CD14-positive monocyte (primary cell): ENCODE results near the gene RASA4B. TPM values are rescaled to one million over a fixed set of nuclear protein-coding genes. Genes with fewer than 3 reads are reported as not detected.

Source experiments
- DNase-seq, 3 donors: peaks; one replicate each; pipeline ENCODE4 v3.0.0-alpha.2; 2011 to 2022
- H2AFZ ChIP-seq: 2 replicates; pipeline ENCODE4 v1.6.0; 2012; ENCODE audit warnings: mild to moderate bottlenecking, low read depth, low read length, inconsistent platforms; ENCODE audit not compliant: insufficient read depth, poor library complexity, severe bottlenecking
- H3K27ac ChIP-seq, 2 donors: 1 replicate in 1 of 2; 2 replicates in 1 of 2; pipeline ENCODE4 v1.5.1; 2012 to 2013; ENCODE audit warnings: low read length in 2 of 2, control low read depth in 1 of 2, inconsistent platforms in 1 of 2, low read depth in 1 of 2, mild to moderate bottlenecking in 1 of 2
- H3K27me3 ChIP-seq, 2 donors: one replicate each; pipeline versions ENCODE4 v1.6.0 to v1.6.1; 2011 to 2013; ENCODE audit warnings: low read length in 2 of 2; ENCODE audit not compliant: control insufficient read depth in 2 of 2, insufficient read depth in 2 of 2
- H3K36me3 ChIP-seq, 2 donors: replicated peaks in 1 of 2; 1 replicate in 1 of 2; 2 replicates in 1 of 2; pipeline versions ENCODE4 v1.5.1 to v1.6.1; 2012 to 2013; ENCODE audit warnings: low read length in 2 of 2, control low read depth in 1 of 2, inconsistent platforms in 1 of 2, mild to moderate bottlenecking in 1 of 2; ENCODE audit not compliant: insufficient read depth in 2 of 2, control insufficient read depth in 1 of 2
- H3K4me1 ChIP-seq, 2 donors: 1 replicate in 1 of 2; 2 replicates in 1 of 2; pipeline versions ENCODE4 v1.5.1 to v1.6.1; 2012 to 2013; ENCODE audit warnings: low read length in 2 of 2, control low read depth in 1 of 2, inconsistent platforms in 1 of 2, mild to moderate bottlenecking in 1 of 2, moderate library complexity in 1 of 2; ENCODE audit not compliant: insufficient read depth in 2 of 2, control insufficient read depth in 1 of 2
- H3K4me2 ChIP-seq: replicated peaks from 2 replicates; pipeline ENCODE3; 2012; ENCODE audit warnings: low read length, moderate library complexity, mild to moderate bottlenecking; ENCODE audit not compliant: poor library complexity, severe bottlenecking; ENCODE audit errors: extremely low read depth
- H3K4me3 ChIP-seq, 3 experiments: fragments of 200-600 bp in 1 of 3; sonication (generic) in 1 of 3; replicated peaks in 1 of 3; 1 replicate in 2 of 3; 2 replicates in 1 of 3; pipeline ENCODE4 v1.5.1; 2011 to 2013; ENCODE audit warnings: low read length in 3 of 3, mild to moderate bottlenecking in 3 of 3, control low read depth in 2 of 3, low read depth in 2 of 3, inconsistent platforms in 1 of 3, moderate library complexity in 1 of 3
- H3K79me2 ChIP-seq: 2 replicates; pipeline ENCODE4 v1.6.0; 2012; ENCODE audit warnings: mild to moderate bottlenecking, control low read depth, inconsistent platforms, low read length, moderate library complexity; ENCODE audit not compliant: insufficient read depth
- H3K9ac ChIP-seq: 2 replicates; pipeline ENCODE4 v1.6.0; 2017; ENCODE audit warnings: low read length, mild to moderate bottlenecking; ENCODE audit not compliant: insufficient read depth, poor library complexity, severe bottlenecking
- H3K9me3 ChIP-seq, 2 donors: replicated peaks in 1 of 2; 1 replicate in 1 of 2; 2 replicates in 1 of 2; pipeline versions ENCODE4 v1.5.1 to v1.6.1; 2012 to 2013; ENCODE audit warnings: low read length in 2 of 2, control low read depth in 1 of 2; ENCODE audit not compliant: control insufficient read depth in 1 of 2, insufficient read depth in 1 of 2
- H4K20me1 ChIP-seq: 2 replicates; pipeline ENCODE4 v1.6.0; 2012; ENCODE audit warnings: mild to moderate bottlenecking, low read length, control low read depth, moderate library complexity; ENCODE audit not compliant: insufficient read depth
- H3K27ac Mint-ChIP-seq, 7 donors: one replicate each; pipeline ENCODE4 v1.8.0; 2020; ENCODE audit warnings: mild to moderate bottlenecking in 7 of 7, mixed read lengths in 7 of 7, moderate library complexity in 6 of 7, inconsistent platforms in 2 of 7
- H3K27me3 Mint-ChIP-seq, 3 donors: one replicate each; pipeline ENCODE4 v1.8.0; 2021 to 2022; ENCODE audit warnings: low read depth in 3 of 3, mild to moderate bottlenecking in 3 of 3, mixed read lengths in 3 of 3, moderate library complexity in 3 of 3, inconsistent platforms in 1 of 3
- H3K36me3 Mint-ChIP-seq, 2 donors: one replicate each; pipeline ENCODE4 v1.8.0; 2020; ENCODE audit warnings: mixed read lengths in 2 of 2, inconsistent platforms in 1 of 2, mild to moderate bottlenecking in 1 of 2
- H3K4me1 Mint-ChIP-seq: one replicate; pipeline ENCODE4 v1.8.0; 2020; ENCODE audit warnings: mild to moderate bottlenecking, mixed read lengths
- H3K4me3 Mint-ChIP-seq, 2 donors: one replicate each; pipeline ENCODE4 v1.8.0; 2020; ENCODE audit warnings: mild to moderate bottlenecking in 2 of 2, mixed read lengths in 2 of 2, moderate library complexity in 1 of 2
- H3K9me3 Mint-ChIP-seq, 7 donors: one replicate each; pipeline ENCODE4 v1.8.0; 2020 to 2022; ENCODE audit warnings: mixed read lengths in 7 of 7, mild to moderate bottlenecking in 6 of 7, moderate library complexity in 6 of 7, inconsistent platforms in 2 of 7
- WGBS: methylation state at CpG from one replicate; pipeline ENCODE4 v1.1.5; 2013; ENCODE audit warnings: missing lambda C conversion rate; ENCODE audit not compliant: insufficient coverage; 5-methylcytosine and 5-hydroxymethylcytosine counted together
- intact Hi-C, 2 donors: fragments of 100-400 bp; cut with micrococcal nuclease; formaldehyde crosslinking; loops; one replicate each; pipeline versions ENCODE4 v1.15.0 to v1.15.1; 2023
- polyA plus RNA-seq, 3 donors: library from polyadenylated mRNA; depleted of rRNA in 1 of 3; unstranded in 2 of 3; stranded (reverse) in 1 of 3; fragments of 300-500 nt in 2 of 3; fragments of >200 nt in 1 of 3; fragmentation: Illumina TruSeq in 2 of 3; gene quantifications; 1 replicate in 2 of 3; 2 replicates in 1 of 3; pipeline ENCODE4 v1.2.3, GENCODE V29; 2012 to 2021
- TF ChIP-seq, protein P1 (sequence below): fragments of 200-600 bp; IDR thresholded peaks from one replicate; pipeline ENCODE4 v1.8.0; 2022; ENCODE audit warnings: antibody characterized with exemption, mild to moderate bottlenecking

The RASA4B gene
- polyA plus RNA-seq, 3 donors: 6.3 to 24.1 (median 20.1) TPM

DNA sequence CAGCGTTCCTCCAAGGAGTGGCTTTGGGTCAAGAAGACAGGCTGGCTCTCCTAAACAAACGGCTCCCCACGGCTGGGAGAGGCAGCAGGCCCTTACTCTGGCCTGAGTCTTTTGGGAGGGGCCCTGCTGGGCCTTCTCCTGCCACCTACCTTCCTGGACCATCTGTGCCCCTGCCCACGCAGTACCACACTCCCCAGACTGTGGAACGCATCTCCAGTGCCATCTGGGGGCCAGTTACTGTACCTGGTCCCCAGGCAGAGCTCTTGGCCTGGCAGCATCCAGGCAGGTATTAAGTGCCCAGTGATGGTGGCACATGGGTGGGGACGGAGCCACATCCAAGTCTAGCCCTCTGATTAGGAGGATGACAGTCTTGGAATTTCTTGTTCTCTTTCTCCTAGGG, 67.3 kb downstream of the RASA4B start:
- Mint-ChIP-seq H3K4me3 (no peak overlapping the region), H3K27me3 (peaks cover 0 to 1% (median 0%) of the 10 kb centered on the region in 3 donors), H3K27ac (peak overlapping the region in 1 of 7 donors; percentile 43), H3K36me3 (peaks cover 22 to 33% of the 10 kb centered on the region in 2 donors), H3K4me1 (peaks cover 4% of the 10 kb centered on the region), H3K9me3 (no peaks in the 10 kb centered on the region)
- Histone ChIP-seq H3K4me3 (no peak overlapping the region), H3K36me3 (peaks cover 21 to 30% of the 10 kb centered on the region in 2 donors), H3K27ac (no peak overlapping the region), H3K4me2 (no peak overlapping the region), H3K9ac (no peak overlapping the region), H3K79me2 (no peaks in the 10 kb centered on the region), H3K9me3 (no peaks in the 10 kb centered on the region), H4K20me1 (peaks cover 16% of the 10 kb centered on the region), H3K27me3 (no peaks in the 10 kb centered on the region), H3K4me1 (no peaks in the 10 kb centered on the region), H2AFZ (no peak overlapping the region)
- DNase-seq: peak; percentile 23 to 47 (median 41)
- 84% methylated on average over 4 of the region's 6 CpGs for WGBS
- TF ChIP-seq, protein P1, sequence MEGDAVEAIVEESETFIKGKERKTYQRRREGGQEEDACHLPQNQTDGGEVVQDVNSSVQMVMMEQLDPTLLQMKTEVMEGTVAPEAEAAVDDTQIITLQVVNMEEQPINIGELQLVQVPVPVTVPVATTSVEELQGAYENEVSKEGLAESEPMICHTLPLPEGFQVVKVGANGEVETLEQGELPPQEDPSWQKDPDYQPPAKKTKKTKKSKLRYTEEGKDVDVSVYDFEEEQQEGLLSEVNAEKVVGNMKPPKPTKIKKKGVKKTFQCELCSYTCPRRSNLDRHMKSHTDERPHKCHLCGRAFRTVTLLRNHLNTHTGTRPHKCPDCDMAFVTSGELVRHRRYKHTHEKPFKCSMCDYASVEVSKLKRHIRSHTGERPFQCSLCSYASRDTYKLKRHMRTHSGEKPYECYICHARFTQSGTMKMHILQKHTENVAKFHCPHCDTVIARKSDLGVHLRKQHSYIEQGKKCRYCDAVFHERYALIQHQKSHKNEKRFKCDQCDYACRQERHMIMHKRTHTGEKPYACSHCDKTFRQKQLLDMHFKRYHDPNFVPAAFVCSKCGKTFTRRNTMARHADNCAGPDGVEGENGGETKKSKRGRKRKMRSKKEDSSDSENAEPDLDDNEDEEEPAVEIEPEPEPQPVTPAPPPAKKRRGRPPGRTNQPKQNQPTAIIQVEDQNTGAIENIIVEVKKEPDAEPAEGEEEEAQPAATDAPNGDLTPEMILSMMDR: peak; percentile 40
- intact Hi-C loops: loop anchor here in 1 of 2 donors (5.0 to 10.0 kb wide), 2 partner anchors 38 to 165 kb away; partner anchors contain the start of gene SH2B2

DNA sequence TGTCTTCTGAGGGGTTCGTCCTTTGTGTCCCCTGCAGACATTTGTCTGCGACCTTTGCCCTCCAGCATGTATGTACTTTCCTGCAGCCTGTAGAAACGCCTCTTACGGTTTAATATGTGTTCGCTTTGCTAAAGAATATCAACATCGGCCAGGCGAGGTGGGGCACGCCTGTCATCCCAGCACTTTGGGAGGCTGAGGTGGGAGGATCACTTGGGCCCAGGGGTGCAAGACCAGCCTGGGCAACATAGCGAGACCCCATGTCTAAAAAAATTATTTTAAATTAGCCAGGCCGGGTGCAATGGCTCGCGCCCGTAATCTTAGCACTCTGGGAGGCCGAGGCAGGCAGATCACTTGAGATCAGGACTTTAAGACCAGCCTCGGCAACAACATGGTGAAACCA, 68.4 kb downstream of the RASA4B start:
- H3K4me3 Mint-ChIP-seq: no peak overlapping the region
- Histone ChIP-seq H3K36me3 (peaks cover 27 to 35% of the 10 kb centered on the region in 2 donors), H3K4me2 (no peak overlapping the region), H3K9ac (no peak overlapping the region), H3K9me3 (no peaks in the 10 kb centered on the region), H3K79me2 (no peaks in the 10 kb centered on the region), H3K27me3 (no peaks in the 10 kb centered on the region), H3K4me1 (no peaks in the 10 kb centered on the region), H2AFZ (no peak overlapping the region), H3K4me3 (no peak overlapping the region), H4K20me1 (peaks cover 16% of the 10 kb centered on the region), H3K27ac (no peak overlapping the region)
- H3K4me1 Mint-ChIP-seq: peaks cover 4% of the 10 kb centered on the region
- TF ChIP-seq, protein P1: no peak
- H3K9me3 Mint-ChIP-seq: no peaks in the 10 kb centered on the region
- peaks cover 25 to 34% of the 10 kb centered on the region in 2 donors for H3K36me3 Mint-ChIP-seq
- peaks cover 0 to 1% (median 0%) of the 10 kb centered on the region in 3 donors for H3K27me3 Mint-ChIP-seq
- no peak for DNase-seq
- peak overlapping the region in 1 of 7 donors; percentile 2 for H3K27ac Mint-ChIP-seq
- WGBS: over 99% methylated on average over 15 of the region's 15 CpGs
- intact Hi-C loops: loop anchor here in 1 of 2 donors (5.0 kb wide), 1 partner anchor 37 kb away; no protein-coding TSS in a partner anchor
